NOMO-1 treated with DMSO at 0.1 percent for 48 hours (cell line): ENCODE data around the gene IFIT1B.
"Not testable (repeated sequence)": the region's sequence is repeated elsewhere in the genome, so short reads cannot be mapped to it uniquely, and the experiment has no call there.

ENCODE experiments used
- DNase-seq: peaks from one replicate; lab custom pipeline; 2025; ENCODE audit not compliant: unreplicated experiment; lab: John Stamatoyannopoulos, UW

IFIT1B gene

DNA sequence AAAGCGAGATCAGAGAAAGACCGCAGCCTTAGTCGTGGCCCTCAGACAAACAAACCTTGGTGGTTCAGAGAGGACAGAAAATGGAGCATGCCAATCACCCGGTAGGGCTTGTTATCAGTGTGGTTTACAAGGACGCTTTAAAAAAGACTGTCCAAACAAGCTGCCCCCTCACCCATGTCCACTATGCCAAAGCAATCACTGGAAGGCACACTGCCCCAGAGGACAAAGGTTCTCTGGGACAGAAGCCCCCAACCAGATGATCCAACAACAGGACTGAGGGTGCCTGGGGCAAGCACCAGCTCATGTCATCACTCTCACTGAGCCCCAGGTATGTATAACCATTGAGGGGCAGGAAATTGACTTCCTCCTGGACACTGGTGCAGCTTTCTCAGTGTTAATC lies 31.4 kb downstream of the IFIT1B start:
- DNase-seq, result not testable (repeated sequence)

DNA sequence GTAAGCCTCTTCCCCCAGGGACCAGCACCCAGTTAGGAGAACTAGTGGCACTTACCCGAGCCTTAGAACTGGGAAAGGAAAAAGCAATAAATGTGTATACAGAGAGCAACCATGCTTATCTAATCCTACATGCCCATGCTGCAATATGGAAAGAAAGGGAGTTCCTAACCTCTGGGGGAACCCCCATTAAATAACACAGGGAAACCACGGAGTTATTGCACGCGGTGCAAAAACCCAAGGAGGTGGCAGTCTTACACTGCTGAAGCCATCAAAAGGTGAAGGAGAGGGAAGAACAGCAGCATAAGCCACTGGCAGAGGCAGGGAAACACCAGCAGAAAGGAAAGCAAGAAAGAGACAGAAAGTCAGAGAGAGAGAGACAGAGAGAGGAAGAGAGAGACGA lies 32.7 kb downstream of the IFIT1B start:
- DNase-seq, result not testable (repeated sequence)

DNA sequence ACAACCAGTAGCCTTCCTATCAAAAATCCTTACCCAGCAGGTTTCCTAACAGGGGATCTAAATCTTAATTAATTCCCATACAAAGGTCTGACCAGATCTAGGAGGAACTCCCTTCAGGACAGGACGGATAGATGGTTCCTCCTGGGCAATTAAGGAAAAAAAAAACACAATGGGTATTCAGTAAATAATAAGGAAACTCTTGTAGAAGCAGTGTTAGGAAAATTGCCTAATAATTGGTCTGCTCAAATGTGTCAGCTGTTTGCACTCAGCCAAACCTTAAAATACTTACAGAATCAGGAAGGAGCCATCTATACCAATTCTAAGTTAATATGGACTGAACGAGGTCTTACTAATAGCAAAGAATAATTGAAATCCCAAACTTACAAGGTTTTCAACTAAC lies 33.3 kb downstream of the IFIT1B start:
- not testable (repeated sequence) for DNase-seq

DNA sequence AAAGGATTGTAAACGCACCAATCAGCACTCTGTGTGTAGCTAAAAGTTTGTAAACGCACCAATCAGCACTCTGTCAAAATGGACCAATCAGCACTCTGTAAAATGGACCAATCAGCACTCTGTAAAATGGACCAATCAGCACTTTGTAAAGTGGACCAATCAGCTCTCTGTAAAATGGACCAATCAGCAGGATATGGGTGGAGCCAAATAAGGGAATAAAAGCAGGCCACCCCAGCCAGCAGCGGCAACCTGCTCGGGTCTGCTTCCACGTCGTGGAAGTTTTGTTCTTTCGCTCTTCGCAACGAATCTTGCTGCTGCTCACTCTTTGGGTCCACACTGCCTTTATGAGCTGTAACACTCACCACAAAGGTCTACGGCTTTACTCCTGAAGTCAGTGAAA lies 34.4 kb downstream of the IFIT1B start:
- DNase-seq, result not testable (repeated sequence)

DNA sequence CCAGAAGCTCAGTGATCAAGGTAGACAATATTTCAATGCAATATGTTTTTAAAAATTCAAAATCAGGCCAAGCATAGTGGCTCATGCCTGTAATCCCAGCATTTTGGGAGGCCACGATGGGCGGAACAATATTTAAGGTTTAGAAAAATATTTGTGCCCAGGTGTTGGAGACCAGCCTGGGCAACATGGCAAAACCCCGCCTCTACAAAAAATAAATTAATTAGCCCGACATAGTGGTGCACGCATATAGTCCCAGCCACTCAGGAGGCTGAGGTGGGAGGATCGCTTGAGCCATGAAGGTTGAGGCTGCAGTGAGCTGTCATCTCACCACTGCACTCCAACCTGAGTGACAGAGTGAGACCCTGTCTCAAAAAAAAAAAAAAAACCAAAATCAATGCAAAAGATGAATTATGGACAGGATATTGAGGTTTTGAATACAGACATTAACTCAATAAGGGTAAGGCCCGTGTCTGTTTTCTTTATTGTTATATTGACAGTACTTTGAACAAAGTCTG lies 35.6 kb downstream of the IFIT1B start:
- DNase-seq, result no peak

DNA sequence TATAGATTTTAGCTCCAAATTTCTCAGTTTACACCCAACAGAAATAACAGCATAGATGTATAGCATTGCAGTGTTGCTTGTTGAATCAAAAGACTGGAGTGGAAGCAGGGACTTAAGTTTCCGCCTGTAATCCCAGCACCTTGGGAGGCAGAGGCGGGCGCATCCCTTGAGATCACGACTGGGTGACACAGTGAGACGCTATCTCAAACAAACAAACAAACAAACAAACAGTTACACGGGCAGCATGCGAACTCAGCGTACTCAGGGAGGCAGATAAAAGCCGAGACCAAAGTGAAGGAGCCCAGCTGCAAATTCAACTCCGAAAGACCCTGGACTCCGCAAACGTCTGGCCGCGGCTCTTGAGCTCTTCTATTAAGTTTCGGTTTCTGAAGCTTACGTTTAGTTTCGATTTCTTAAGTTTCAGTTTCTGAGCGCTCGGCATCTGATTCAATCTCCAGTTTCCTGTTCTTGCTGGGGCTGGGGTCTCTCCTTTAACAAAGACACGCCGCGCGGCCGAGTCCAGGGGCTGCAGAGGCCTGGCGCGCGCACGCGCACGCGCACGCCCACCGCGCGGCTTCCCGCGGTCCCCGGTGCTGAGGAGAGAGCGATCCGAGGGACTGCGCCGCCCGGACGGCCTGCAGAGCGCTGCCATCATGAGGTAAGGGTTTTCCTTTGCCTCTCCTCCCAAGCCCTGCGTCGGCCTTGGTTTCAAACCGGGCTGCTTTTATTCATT lies 36.5 kb downstream of the IFIT1B start, which contains the start of gene IFIT5:
Gene IFIT5, plus strand, starts transcription at position 423 of the 733 bp plus-strand sequence. Its CDS starts 231 bp downstream, at position 654.
- DNase-seq, result peak; percentile 78

DNA sequence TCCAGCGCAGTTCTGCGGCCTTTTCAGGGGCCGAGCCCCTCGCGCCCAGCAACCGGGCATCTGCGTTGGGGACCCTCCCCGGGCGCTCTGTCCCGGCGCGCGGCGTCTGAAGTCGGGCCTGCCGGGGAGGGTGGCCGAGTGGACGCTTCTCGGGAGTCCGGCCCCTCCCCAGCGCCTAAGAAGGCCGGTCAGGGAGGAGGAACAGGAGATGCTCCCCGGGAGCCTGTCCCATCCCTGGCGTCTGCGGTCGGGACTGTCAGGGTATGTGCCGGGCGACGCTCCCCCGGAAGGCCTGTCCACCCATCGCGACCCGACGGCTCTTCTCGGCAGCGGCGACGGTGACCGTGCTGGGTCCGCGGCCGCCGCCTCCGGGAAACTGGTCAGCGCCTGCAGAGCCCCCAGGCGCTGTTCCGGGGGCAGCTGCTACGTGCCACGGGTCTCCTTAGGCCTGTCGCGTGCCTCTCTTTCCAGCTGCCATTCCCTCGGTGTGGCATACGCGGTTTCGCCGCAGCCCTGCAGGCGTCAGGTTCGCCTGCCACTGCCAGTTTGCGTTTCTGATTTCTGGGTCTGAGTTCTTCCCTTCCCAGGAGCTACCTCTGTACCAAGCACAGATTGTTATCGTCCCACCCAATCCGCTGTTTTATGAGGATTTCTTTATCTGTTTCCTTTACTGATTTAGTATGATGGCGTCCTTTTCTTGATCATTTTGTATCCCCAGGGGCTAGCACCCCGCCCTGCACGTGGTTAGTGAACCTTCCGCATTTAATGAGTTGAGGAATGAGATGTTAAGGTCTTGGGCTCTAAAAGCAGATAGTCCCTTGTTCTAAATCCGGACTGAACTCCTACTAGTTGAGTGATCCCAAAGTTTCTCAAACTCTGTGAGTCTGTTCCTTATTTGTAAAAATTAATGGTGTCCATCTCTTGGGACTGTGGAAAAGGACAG lies 37.3 kb downstream of the IFIT1B start:
- peak; percentile 22 for DNase-seq

DNA sequence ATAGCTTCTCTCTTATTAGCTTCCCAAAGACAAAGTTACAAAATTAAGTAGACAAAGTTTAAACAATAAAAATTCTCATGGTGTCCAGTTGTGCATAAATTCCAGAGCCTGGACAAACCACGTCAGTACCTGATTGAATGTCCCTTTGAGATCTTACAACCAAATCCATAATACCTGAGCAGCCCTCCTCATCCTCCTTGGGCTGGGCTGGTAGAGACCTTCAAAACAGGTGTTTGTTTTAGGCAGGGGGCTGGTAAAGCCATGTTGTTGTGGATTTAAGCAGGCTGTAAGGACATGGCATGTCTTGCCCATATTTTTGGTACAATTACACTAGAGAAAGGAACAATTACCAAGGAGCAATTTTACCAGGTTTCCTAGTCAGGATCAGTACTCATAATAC lies 38.6 kb downstream of the IFIT1B start:
- no peak for DNase-seq

DNA sequence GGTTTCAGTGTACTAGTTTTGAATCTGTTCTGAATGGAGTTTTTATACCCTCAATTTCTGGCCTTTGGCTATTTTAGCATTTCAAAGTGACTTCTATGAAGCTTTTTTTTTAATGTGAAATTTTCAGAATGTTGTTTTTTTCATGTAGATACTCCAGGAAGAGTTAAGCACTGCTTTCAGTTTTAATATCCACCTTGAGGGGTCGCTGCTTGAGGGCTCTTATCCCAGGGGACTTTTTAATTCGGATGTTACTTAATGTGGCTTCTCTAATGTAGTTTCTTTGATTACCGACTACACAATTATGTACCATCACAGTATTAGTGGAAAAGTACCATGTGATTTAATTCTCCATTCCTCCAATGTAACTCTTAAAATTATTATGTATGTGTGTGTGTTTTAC lies 41.7 kb downstream of the IFIT1B start:
- DNase-seq, result no peak

DNA sequence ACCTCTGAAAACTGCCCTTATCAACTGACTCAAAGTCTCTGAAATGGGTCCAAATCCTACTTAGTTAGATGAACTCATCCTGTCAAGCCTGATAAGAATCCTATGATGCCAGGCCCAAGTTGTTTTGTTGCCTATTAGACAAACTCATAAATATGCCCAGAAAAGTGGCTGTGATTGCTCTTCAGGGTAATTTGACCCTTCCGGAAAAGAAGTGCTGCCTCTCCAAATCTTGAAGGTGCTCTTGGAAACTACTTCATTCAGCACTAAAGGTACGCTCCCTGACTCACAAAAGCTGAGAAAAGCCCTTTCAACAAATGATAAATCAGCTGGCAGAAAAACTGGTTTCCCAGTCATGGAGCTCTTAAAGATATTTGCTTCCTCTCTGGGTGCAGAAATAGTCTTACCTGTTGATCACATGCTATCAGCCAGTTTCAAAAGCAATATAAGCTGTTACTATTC lies 43.2 kb downstream of the IFIT1B start:
- DNase-seq, result no peak

DNA sequence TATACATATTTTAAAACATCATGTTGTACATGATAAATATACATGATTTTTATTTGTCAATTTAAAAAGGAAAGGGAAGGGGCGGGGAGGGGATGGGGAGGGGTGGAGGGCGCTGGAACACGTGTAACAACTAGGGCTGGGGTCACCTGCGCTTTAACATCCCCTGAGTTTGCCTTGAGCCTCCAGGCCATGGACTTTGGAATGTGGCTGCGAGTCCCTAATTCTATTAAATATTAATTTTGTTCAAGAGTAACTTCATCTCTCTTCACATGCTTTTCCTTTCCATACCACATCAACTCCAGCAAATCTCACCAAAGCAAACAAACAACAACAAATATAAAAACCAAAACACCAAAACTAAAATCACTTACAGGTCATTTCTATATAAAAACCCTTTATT lies 47.1 kb downstream of the IFIT1B start:
- DNase-seq, result no peak

DNA sequence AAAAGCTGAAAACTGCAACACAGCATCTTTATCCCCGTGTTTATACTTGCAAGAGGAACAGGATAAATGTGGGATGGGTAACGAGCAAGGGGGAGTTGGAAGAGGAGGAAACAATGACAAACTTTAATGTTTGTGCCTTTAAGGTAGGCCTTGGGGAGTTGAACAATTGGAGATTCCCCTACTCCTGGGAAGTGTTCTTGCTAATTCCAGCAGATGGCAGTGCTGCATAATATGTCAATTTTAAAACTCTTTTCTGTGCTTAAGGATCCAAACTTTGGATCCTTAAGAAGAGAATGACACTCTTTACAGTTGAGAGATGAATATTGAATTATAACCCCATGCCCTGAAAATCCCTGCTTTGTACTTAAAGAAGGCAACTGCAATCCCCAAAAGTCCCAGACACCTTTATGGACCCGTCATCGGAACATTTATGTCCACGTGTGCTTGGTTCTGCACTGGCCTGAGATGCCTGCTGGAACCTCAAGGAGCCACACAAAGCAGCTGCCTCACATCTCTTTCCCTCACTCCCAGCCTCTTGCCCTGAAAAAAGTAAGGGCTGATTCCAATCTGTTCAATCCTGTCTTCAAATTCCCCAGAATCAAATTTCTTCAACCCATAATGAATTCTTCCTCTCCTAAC lies 48.5 kb downstream of the IFIT1B start:
- DNase-seq, result peak; percentile 39

DNA sequence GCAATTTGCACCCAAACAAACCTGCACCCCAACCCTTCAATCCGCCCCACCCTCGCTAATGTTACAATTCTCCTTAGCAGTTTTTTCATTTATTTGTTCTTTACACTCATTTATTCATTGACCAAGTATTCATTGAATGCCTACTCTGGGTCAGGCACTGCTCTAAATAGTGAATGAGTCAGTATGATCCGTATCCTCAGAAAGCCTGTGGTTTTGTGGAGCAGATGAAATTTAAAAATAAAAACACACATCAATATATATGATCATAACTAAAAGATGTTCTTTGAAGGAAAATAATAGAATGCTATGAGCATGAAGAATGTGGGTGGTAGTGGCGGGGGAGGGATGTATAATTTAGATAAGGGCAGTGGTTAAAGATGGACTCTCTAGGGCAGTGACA lies 49.8 kb downstream of the IFIT1B start:
- DNase-seq, result no peak

DNA sequence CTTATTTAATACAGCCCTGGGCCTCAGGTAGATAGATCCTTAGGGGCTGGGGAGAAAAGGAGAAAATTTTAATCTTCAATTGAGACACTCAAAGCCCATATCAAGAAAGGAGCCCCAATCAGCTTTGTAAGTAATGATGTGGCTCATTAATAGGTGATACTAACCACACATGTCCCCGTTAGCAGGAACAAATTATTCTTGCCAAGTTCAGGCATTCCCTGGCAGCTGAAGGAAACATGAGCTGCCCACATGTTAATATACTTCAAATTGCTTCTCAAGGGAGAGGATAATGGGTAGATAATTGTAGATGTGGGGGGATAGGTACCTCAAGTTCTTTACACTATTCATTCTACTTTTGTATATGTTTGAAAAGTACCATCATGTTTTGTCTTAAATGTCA lies 51.0 kb downstream of the IFIT1B start:
- DNase-seq, result no peak

DNA sequence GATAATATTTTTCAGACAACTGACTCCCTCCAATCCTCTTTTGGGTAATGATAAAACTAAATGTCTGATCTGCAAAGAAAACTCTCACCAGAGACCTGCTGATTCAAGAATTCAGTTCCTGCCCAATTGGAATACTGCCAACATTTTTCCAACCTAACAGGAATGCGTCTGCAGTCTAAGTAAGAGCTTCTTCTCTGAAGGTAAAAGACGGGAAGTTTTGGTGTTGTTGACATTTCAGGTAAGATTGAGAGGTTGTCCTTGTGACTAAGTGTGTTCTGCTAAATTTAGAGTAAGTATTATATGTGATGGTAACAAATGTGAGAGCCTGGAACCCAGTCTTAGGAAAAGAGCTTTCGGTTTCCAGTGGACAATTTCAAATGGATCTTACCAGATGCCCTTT lies 54.1 kb downstream of the IFIT1B start:
- no peak for DNase-seq
